ENCODE data around the gene VCL. TPM values are rescaled to one million over a fixed set of nuclear protein-coding genes. Genes with fewer than 3 reads are reported as not detected.

VCL gene
- total RNA-seq, 1 donor from 2014 or later, result 284 TPM

GRCh38 chr10:74164716-74165529 lies 167.0 kb downstream of the VCL start:
- no peak for DNase-seq (ENCODE audit: low spot score)
- intact Hi-C loops (cut with DNase I), result loop anchor here (10.0 kb wide), 1 partner anchor 70 kb away; no protein-coding TSS in a partner anchor

GRCh38 chr10:74165530-74165901 lies 167.6 kb downstream of the VCL start:
- intact Hi-C loops (cut with DNase I), result loop anchor here (10.0 kb wide), 1 partner anchor 69 kb away; no protein-coding TSS in a partner anchor
- DNase-seq (ENCODE audit: low spot score), result no peak

GRCh38 chr10:74167443-74167842 lies 169.5 kb downstream of the VCL start:
- intact Hi-C loops (cut with DNase I), result loop anchor here (10.0 kb wide), 1 partner anchor 67 kb away; no protein-coding TSS in a partner anchor
- DNase-seq (ENCODE audit: low spot score), result no peak

Other genes starting within 250 kb of the VCL start
- 19.5 TPM for gene CHCHD1, start 216.1 kb upstream of the VCL start, total RNA-seq
- gene ZSWIM8, start 212.5 kb upstream of the VCL start, total RNA-seq, result 57.1 TPM
- 16.0 TPM for gene NDST2, start 186.5 kb upstream of the VCL start, total RNA-seq
- gene CAMK2G, start 123.6 kb upstream of the VCL start, total RNA-seq, result 12.7 TPM
- 15.3 TPM for gene PLAU, start 87.0 kb upstream of the VCL start, total RNA-seq
- gene AP3M1, start 152.7 kb downstream of the VCL start, total RNA-seq, result 30.8 TPM
- 28.0 TPM for gene ADK, start 153.1 kb downstream of the VCL start, total RNA-seq